OCI-LY7 (cell line): ENCODE measurements around the gene ADD1. TPM values are rescaled to one million over a fixed set of nuclear protein-coding genes. Genes with fewer than 3 reads are reported as not detected.

Experiments
- BruUV-seq: library from RNA; stranded (reverse); fragments of 400-500 nt; replicated peaks from 2 replicates; lab custom pipeline; 2021; lab: Mats Ljungman, UMichigan
- CTCF ChIA-PET: fragments of 300-600 bp; sonication (Branson Sonifier 250); formaldehyde crosslinking; loops from one replicate; lab custom pipeline; 2022; ENCODE audit warnings: antibody characterized with exemption; ENCODE audit not compliant: unreplicated experiment; lab: Charles Lee
- POLR2A ChIA-PET: fragments of 300-600 bp; sonication (Branson Sonifier 250); formaldehyde crosslinking; loops from one replicate; lab custom pipeline; 2022; ENCODE audit warnings: antibody characterized with exemption; lab: Charles Lee
- DNase-seq: peaks from one replicate; pipeline ENCODE4 v3.0.0-alpha.2; 2015; ENCODE audit warnings: low spot score
- H2AFZ ChIP-seq: fragments of 200-600 bp; sonication (generic), shearing (Covaris generic); 2 replicates; pipeline ENCODE4 v1.6.1; 2014; ENCODE audit warnings: mild to moderate bottlenecking, antibody characterized with exemption, low read length, moderate library complexity
- H3K27ac ChIP-seq: fragments of 200-600 bp; sonication (generic); 2 replicates; pipeline ENCODE4 v1.5.1; 2014; ENCODE audit warnings: mixed run types, low read depth, mild to moderate bottlenecking, moderate library complexity, low read length, inconsistent platforms; ENCODE audit not compliant: poor library complexity, severe bottlenecking
- H3K36me3 ChIP-seq: fragments of 200-600 bp; sonication (generic); 2 replicates; pipeline ENCODE4 v1.6.1; 2014; ENCODE audit warnings: mild to moderate bottlenecking, antibody characterized with exemption, low read length, moderate library complexity, mixed read lengths; ENCODE audit not compliant: insufficient read depth
- H3K4me1 ChIP-seq: fragments of 200-600 bp; sonication (generic); 2 replicates; pipeline ENCODE4 v1.5.1; 2014; ENCODE audit warnings: mild to moderate bottlenecking, low read length; ENCODE audit not compliant: insufficient read depth, poor library complexity, severe bottlenecking
- H3K4me2 ChIP-seq: fragments of 200-600 bp; sonication (generic); 2 replicates; pipeline ENCODE4 v1.6.1; 2014; ENCODE audit warnings: mild to moderate bottlenecking, low read length
- H3K4me3 ChIP-seq: fragments of 200-600 bp; sonication (generic); 2 replicates; pipeline ENCODE4 v1.5.1; 2014; ENCODE audit warnings: mild to moderate bottlenecking, low read depth, low read length; ENCODE audit not compliant: poor library complexity, severe bottlenecking
- H3K79me2 ChIP-seq: fragments of 200-600 bp; sonication (generic); 2 replicates; pipeline ENCODE4 v1.6.1; 2016; ENCODE audit warnings: low read depth, mild to moderate bottlenecking, low read length, moderate library complexity, mixed read lengths; ENCODE audit not compliant: insufficient read depth
- H3K9me2 ChIP-seq: fragments of 200-600 bp; sonication (generic); 2 replicates; pipeline ENCODE4 v1.6.1; 2016; ENCODE audit warnings: mild to moderate bottlenecking, low read length, mixed read lengths; ENCODE audit not compliant: insufficient read depth
- H3K9me3 ChIP-seq: fragments of 200-600 bp; sonication (generic); 2 replicates; pipeline ENCODE4 v1.6.1; 2014; ENCODE audit warnings: mild to moderate bottlenecking, mixed run types, low read length, mixed read lengths
- H4K20me1 ChIP-seq: fragments of 200-600 bp; sonication (generic); 2 replicates; pipeline ENCODE4 v1.6.1; 2014; ENCODE audit warnings: mild to moderate bottlenecking, antibody characterized with exemption, low read length, moderate library complexity, mixed read lengths; ENCODE audit not compliant: insufficient read depth
- CTCF ChIP-seq: fragments of 200-600 bp; sonication (generic); conservative IDR thresholded peaks from 2 replicates; pipeline ENCODE4 v1.5.1; 2014; ENCODE audit warnings: mild to moderate bottlenecking, antibody characterized with exemption, low read length, moderate library complexity, mixed read lengths
- EZH2phosphoT487 ChIP-seq: fragments of 200-600 bp; sonication (generic); IDR thresholded peaks from 2 replicates; pipeline ENCODE4 v1.6.1; 2018; ENCODE audit warnings: low read depth, borderline replicate concordance, mild to moderate bottlenecking, mixed run types, antibody characterized with exemption, low read length, moderate library complexity, mixed read lengths
- intact Hi-C: fragments of 100-400 bp; cut with micrococcal nuclease; formaldehyde crosslinking; loops from one replicate; pipeline ENCODE4 v1.10.0; 2022; ENCODE audit not compliant: unreplicated experiment
- total RNA-seq, 2 experiments: library from RNA; depleted of rRNA in 1 of 2; stranded (reverse); fragments of >200 nt in 1 of 2; shearing (Covaris generic) in 1 of 2; gene quantifications; 2 replicates each; pipeline ENCODE4 v1.2.3, GENCODE V29; 2014 to 2022

Gene ADD1
- total RNA-seq, 2 experiments from 2014 or later = 85.3 to 108 TPM

DNA sequence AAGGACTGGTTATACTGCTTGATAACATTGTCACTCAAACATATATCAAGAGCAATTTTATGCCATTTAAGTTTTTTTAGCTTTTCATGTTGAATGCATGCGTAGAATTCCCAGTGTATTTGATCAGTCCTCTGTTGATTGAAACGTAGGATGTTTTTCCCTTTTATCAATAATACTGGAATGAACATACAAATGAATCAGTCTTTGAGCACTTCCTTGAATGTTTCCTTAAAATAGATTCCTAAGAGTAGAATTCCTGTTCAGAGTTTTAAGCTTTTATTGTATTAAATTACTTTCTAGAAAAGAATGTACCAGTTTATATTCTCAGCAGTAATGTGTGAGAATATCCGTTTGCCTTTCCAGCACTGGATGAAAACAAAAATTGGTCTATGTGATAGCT lies 37.8 kb downstream of the ADD1 start:
- ChIA-PET POLR2A (no interaction called here), CTCF (no interaction called here)
- no peak for TF ChIP-seq CTCF
- no peak for TF ChIP-seq EZH2phosphoT487
- no peak overlapping the region for H3K4me2 ChIP-seq
- no peak for DNase-seq
- H3K36me3 ChIP-seq = peaks cover 44% of the 10 kb centered on the region
- no peaks in the 10 kb centered on the region for H3K4me1 ChIP-seq
- no peak overlapping the region for H3K27ac ChIP-seq
- no peaks in the 10 kb centered on the region for H4K20me1 ChIP-seq
- intact Hi-C loops = no loop called here
- no peak overlapping the region for H3K4me3 ChIP-seq
- no TSS peak for BruUV-seq
- no peaks in the 10 kb centered on the region for H3K79me2 ChIP-seq
- no peaks in the 10 kb centered on the region for H3K9me3 ChIP-seq
- H3K9me2 ChIP-seq = no peaks in the 10 kb centered on the region
- H2AFZ ChIP-seq = no peak overlapping the region

GRCh38 chr4:2882341-2882740 lies 38.7 kb downstream of the ADD1 start:
- H3K4me2 ChIP-seq = no peak overlapping the region
- POLR2A ChIA-PET = no interaction called here
- H2AFZ ChIP-seq = no peak overlapping the region
- no peak for TF ChIP-seq CTCF
- TF ChIP-seq EZH2phosphoT487 = no peak
- H4K20me1 ChIP-seq = no peaks in the 10 kb centered on the region
- H3K79me2 ChIP-seq = no peaks in the 10 kb centered on the region
- DNase-seq = no peak
- peaks cover 48% of the 10 kb centered on the region for H3K36me3 ChIP-seq
- no peak overlapping the region for H3K4me3 ChIP-seq
- no peaks in the 10 kb centered on the region for H3K9me3 ChIP-seq
- H3K9me2 ChIP-seq = no peaks in the 10 kb centered on the region
- H3K4me1 ChIP-seq = no peaks in the 10 kb centered on the region
- BruUV-seq = no TSS peak
- H3K27ac ChIP-seq = no peak overlapping the region
- intact Hi-C loops = no loop called here
- CTCF ChIA-PET = no interaction called here

DNA sequence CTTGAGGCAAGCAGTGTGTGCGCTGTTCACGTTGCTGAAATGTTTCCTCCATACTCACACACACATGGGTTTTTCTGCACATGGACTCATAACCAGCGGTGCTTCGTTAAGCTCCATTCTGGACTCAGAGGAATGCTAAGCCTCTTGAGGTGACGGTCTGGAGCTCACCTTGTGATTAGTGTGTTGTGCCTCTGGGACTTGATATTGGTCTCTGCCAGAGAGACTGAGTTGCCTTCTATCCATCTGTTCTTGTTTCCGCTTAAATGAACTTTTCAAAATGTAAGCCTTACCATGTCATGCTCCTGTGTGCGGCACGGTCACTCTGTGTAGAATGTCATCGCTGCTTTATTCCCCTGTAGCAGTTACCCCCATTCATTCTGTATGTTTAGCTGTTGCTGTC lies 42.5 kb downstream of the ADD1 start:
- no peaks in the 10 kb centered on the region for H3K9me3 ChIP-seq
- no peak overlapping the region for H3K4me2 ChIP-seq
- no peaks in the 10 kb centered on the region for H4K20me1 ChIP-seq
- H3K9me2 ChIP-seq = no peaks in the 10 kb centered on the region
- H3K4me1 ChIP-seq = no peaks in the 10 kb centered on the region
- peaks cover 43% of the 10 kb centered on the region for H3K36me3 ChIP-seq
- intact Hi-C loops = no loop called here
- no peak for DNase-seq
- H3K27ac ChIP-seq = no peak overlapping the region
- no TSS peak for BruUV-seq
- H2AFZ ChIP-seq = no peak overlapping the region
- ChIA-PET POLR2A (interaction anchor here (0.6 to 0.8 kb wide), 2 partner anchors 14 to 205 kb away, joined by 4 read pairs; no protein-coding TSS in a partner anchor), CTCF (no interaction called here)
- H3K79me2 ChIP-seq = no peaks in the 10 kb centered on the region
- no peak for TF ChIP-seq EZH2phosphoT487
- no peak for TF ChIP-seq CTCF
- H3K4me3 ChIP-seq = no peak overlapping the region
